SK-N-SH (cell line): ENCODE results near the gene SPATA6. TPM values are rescaled to one million over a fixed set of nuclear protein-coding genes. Genes with fewer than 3 reads are reported as not detected.

Experiments
- CTCF ChIA-PET: fragments of 300-600, 350-600 bp; formaldehyde crosslinking; extraction: SDS; loops from one replicate; lab custom pipeline; 2021; lab: Yijun Ruan, JAX
- POLR2A ChIA-PET: fragments of 350-600 bp; sonication (Branson Sonifier 250); formaldehyde crosslinking; extraction: SDS; loops from one replicate; lab custom pipeline; 2020; ENCODE audit warnings: antibody characterized with exemption, inconsistent platforms; lab: Yijun Ruan, JAX
- DNase-seq: peaks from one replicate; pipeline ENCODE4 v3.0.0; 2012
- H2AFZ ChIP-seq: fragments of 200-600 bp; sonication (generic); 2 replicates; pipeline ENCODE4 v1.8.1; 2016; ENCODE audit warnings: antibody characterized with exemption, mild to moderate bottlenecking, low read depth
- H3F3A ChIP-seq: fragments of 200-600 bp; sonication (generic); replicated peaks from 2 replicates; pipeline ENCODE3; 2016; ENCODE audit warnings: antibody characterized with exemption, mild to moderate bottlenecking; ENCODE audit not compliant: insufficient read depth
- H3K27ac ChIP-seq, 2 experiments: fragments of 200-500 bp in 1 of 2; fragments of 200-600 bp in 1 of 2; sonication (Bioruptor generic) in 1 of 2; sonication (generic), shearing (Covaris generic) in 1 of 2; 2 replicates each; pipeline versions ENCODE4 v1.5.1 to v1.6.1; 2014 to 2016; ENCODE audit warnings: low read depth in 2 of 2, inconsistent platforms in 1 of 2, low read length in 1 of 2, mild to moderate bottlenecking in 1 of 2, mixed read lengths in 1 of 2
- H3K27me3 ChIP-seq: fragments of 200-600 bp; sonication (generic), shearing (Covaris generic); 2 replicates; pipeline ENCODE4 v1.6.1; 2016; ENCODE audit warnings: mixed run types; ENCODE audit not compliant: insufficient read depth
- H3K36me3 ChIP-seq, 2 experiments: fragments of 200-500 bp in 1 of 2; fragments of 200-600 bp in 1 of 2; sonication (Bioruptor generic) in 1 of 2; sonication (generic) in 1 of 2; replicated peaks in 1 of 2; 2 replicates each; pipeline versions ENCODE3 to v1.5.1; 2014 to 2016; ENCODE audit warnings: low read length in 1 of 2, mild to moderate bottlenecking in 1 of 2; ENCODE audit not compliant: insufficient read depth in 2 of 2, control insufficient read depth in 1 of 2
- H3K4me1 ChIP-seq, 2 experiments: fragments of 200-500 bp in 1 of 2; fragments of 200-600 bp in 1 of 2; sonication (Bioruptor generic) in 1 of 2; sonication (generic), shearing (Covaris generic) in 1 of 2; 2 replicates each; pipeline versions ENCODE4 v1.5.1 to v1.6.1; 2014 to 2016; ENCODE audit warnings: low read depth in 1 of 2, low read length in 1 of 2, mixed run types in 1 of 2; ENCODE audit not compliant: insufficient read depth in 2 of 2, control insufficient read depth in 1 of 2
- H3K4me2 ChIP-seq: fragments of 200-600 bp; sonication (generic), shearing (Covaris generic); 2 replicates; pipeline ENCODE4 v1.6.1; 2017; ENCODE audit warnings: mixed run types
- H3K4me3 ChIP-seq, 2 experiments: fragments of 200-500 bp in 1 of 2; fragments of 200-600 bp in 1 of 2; sonication (Bioruptor generic) in 1 of 2; sonication (generic), shearing (Covaris generic) in 1 of 2; 2 replicates each; pipeline versions ENCODE4 v1.5.1 to v1.8.1; 2014 to 2016; ENCODE audit warnings: low read depth in 2 of 2, inconsistent platforms in 1 of 2, low read length in 1 of 2, mild to moderate bottlenecking in 1 of 2, mixed read lengths in 1 of 2, moderate library complexity in 1 of 2
- H3K79me2 ChIP-seq: fragments of 200-600 bp; sonication (generic); 2 replicates; pipeline ENCODE4 v1.8.1; 2017; ENCODE audit warnings: mild to moderate bottlenecking; ENCODE audit not compliant: insufficient read depth
- H3K9ac ChIP-seq: fragments of 200-600 bp; sonication (generic); 2 replicates; pipeline ENCODE4 v1.6.1; 2017; ENCODE audit warnings: mixed run types
- H3K9me2 ChIP-seq: fragments of 200-600 bp; sonication (generic); 2 replicates; pipeline ENCODE4 v1.6.1; 2017; ENCODE audit warnings: mixed run types
- H3K9me3 ChIP-seq: fragments of 200-600 bp; sonication (generic); 2 replicates; pipeline ENCODE4 v1.6.1; 2017; ENCODE audit warnings: mixed run types, mild to moderate bottlenecking, moderate library complexity
- H4K20me1 ChIP-seq: fragments of 200-600 bp; sonication (generic); 2 replicates; pipeline ENCODE4 v1.6.1; 2017; ENCODE audit warnings: mild to moderate bottlenecking, mixed run types; ENCODE audit not compliant: insufficient read depth
- ELF1 ChIP-seq: IDR thresholded peaks from 2 replicates; pipeline ENCODE4 v1.4.0; 2012
- EZH2phosphoT487 ChIP-seq: fragments of 200-600 bp; sonication (generic); IDR thresholded peaks from 2 replicates; pipeline ENCODE4 v1.6.1; 2017; ENCODE audit warnings: low read depth, mixed run types, mild to moderate bottlenecking, antibody characterized with exemption, moderate library complexity, borderline replicate concordance
- FOSL2 ChIP-seq: IDR thresholded peaks from 2 replicates; pipeline ENCODE4 v1.4.0; 2012; ENCODE audit warnings: low read depth, mild to moderate bottlenecking, moderate library complexity, borderline replicate concordance
- FOXJ3 ChIP-seq: sonication (generic); formaldehyde crosslinking; IDR thresholded peaks from 2 replicates; pipeline ENCODE4 v1.5.1; 2020; ENCODE audit warnings: mild to moderate bottlenecking, missing genetic modification reagents
- FOXM1 ChIP-seq: IDR thresholded peaks from 2 replicates; pipeline ENCODE4 v1.4.0; 2012; ENCODE audit warnings: low read depth, mild to moderate bottlenecking
- GABPA ChIP-seq: IDR thresholded peaks from 2 replicates; pipeline ENCODE4 v1.4.0; 2012; ENCODE audit warnings: low read depth, mild to moderate bottlenecking
- MXI1 ChIP-seq: IDR thresholded peaks from 2 replicates; pipeline ENCODE4 v1.6.1; 2012; ENCODE audit warnings: mild to moderate bottlenecking, low read depth, low read length, improper control_type of control experiment
- NFIC ChIP-seq: IDR thresholded peaks from 2 replicates; pipeline ENCODE4 v1.4.0; 2012; ENCODE audit warnings: borderline replicate concordance
- NRF1 ChIP-seq: IDR thresholded peaks from 2 replicates; pipeline ENCODE4 v1.6.1; 2012; ENCODE audit warnings: low read depth, mild to moderate bottlenecking, low read length
- RCOR1 ChIP-seq: fragments of 150-350 bp; IDR thresholded peaks from 2 replicates; pipeline ENCODE4 v1.6.1; 2017; ENCODE audit warnings: antibody characterized with exemption, low read length
- SMC3 ChIP-seq: IDR thresholded peaks from 2 replicates; pipeline ENCODE4 v1.6.1; 2012; ENCODE audit warnings: low read depth, low read length, improper control_type of control experiment
- TEAD4 ChIP-seq: IDR thresholded peaks from 2 replicates; pipeline ENCODE4 v1.4.0; 2012; ENCODE audit warnings: mild to moderate bottlenecking, borderline replicate concordance; ENCODE audit not compliant: insufficient read depth
- YY1 ChIP-seq: IDR thresholded peaks from 2 replicates; pipeline ENCODE4 v1.4.0; 2012; ENCODE audit warnings: low read depth, mild to moderate bottlenecking
- WGBS: methylation state at CpG from one replicate; pipeline ENCODE4 v1.1.6; 2017; ENCODE audit warnings: low lambda C conversion rate; 5-methylcytosine and 5-hydroxymethylcytosine counted together
- polyA plus RNA-seq, 3 experiments: library from polyadenylated mRNA; depleted of rRNA; stranded (reverse); fragments of >200 nt; gene quantifications; 2 replicates each; pipeline ENCODE4 v1.2.3, GENCODE V29; 2012
- TF ChIP-seq, protein P1 (sequence below): fragments of 200-600 bp; sonication (generic); IDR thresholded peaks from 2 replicates; pipeline ENCODE4 v1.6.1; 2017; ENCODE audit warnings: antibody characterized with exemption, mild to moderate bottlenecking, moderate library complexity
- TF ChIP-seq, protein P2 (sequence below): IDR thresholded peaks from 2 replicates; pipeline ENCODE4 v1.6.1; 2012; ENCODE audit warnings: mild to moderate bottlenecking, low read depth, low read length, moderate library complexity
- TF ChIP-seq, protein P3 (sequence below): fragments of 150-350 bp; IDR thresholded peaks from 2 replicates; pipeline ENCODE4 v1.6.1; 2017; ENCODE audit warnings: antibody characterized with exemption, low read length, low read depth, borderline replicate concordance
- TF ChIP-seq, protein P4 (sequence below): IDR thresholded peaks from 2 replicates; pipeline ENCODE4 v1.4.0; 2012; ENCODE audit warnings: low read depth
- TF ChIP-seq, protein P5 (sequence below): IDR thresholded peaks from 2 replicates; pipeline ENCODE4 v1.4.0; 2012; ENCODE audit warnings: low read depth, borderline replicate concordance

SPATA6 gene
- polyA plus RNA-seq, 1 of the 3 experiments (the other 2 are of a cell fraction), result 2.4 TPM

DNA sequence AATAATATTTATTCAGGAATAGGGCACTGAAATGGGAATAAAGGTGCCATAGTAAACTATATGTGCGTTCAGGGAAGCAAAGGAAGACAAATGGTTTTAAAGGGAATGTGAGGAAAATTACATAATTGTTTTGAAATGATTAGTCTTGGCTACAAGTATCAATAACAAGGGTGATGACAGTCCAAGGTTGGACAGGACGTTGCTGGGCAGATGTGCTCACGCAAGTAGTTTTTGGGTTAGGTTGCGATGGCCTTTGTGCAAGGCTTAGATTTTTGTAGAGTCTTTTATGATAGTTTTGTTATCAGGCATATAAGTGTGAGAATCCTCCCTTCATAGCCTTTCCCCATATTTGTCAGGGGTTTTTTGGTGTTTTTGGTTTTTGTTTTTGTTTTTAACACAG, 57.0 kb downstream of the SPATA6 start:
- 91% methylated on average over 4 of the region's 4 CpGs for WGBS
- TF ChIP-seq EZH2phosphoT487 (no peak), FOXM1 (no peak), YY1 (no peak)
- TF ChIP-seq, protein P1, sequence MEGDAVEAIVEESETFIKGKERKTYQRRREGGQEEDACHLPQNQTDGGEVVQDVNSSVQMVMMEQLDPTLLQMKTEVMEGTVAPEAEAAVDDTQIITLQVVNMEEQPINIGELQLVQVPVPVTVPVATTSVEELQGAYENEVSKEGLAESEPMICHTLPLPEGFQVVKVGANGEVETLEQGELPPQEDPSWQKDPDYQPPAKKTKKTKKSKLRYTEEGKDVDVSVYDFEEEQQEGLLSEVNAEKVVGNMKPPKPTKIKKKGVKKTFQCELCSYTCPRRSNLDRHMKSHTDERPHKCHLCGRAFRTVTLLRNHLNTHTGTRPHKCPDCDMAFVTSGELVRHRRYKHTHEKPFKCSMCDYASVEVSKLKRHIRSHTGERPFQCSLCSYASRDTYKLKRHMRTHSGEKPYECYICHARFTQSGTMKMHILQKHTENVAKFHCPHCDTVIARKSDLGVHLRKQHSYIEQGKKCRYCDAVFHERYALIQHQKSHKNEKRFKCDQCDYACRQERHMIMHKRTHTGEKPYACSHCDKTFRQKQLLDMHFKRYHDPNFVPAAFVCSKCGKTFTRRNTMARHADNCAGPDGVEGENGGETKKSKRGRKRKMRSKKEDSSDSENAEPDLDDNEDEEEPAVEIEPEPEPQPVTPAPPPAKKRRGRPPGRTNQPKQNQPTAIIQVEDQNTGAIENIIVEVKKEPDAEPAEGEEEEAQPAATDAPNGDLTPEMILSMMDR, result no peak

DNA sequence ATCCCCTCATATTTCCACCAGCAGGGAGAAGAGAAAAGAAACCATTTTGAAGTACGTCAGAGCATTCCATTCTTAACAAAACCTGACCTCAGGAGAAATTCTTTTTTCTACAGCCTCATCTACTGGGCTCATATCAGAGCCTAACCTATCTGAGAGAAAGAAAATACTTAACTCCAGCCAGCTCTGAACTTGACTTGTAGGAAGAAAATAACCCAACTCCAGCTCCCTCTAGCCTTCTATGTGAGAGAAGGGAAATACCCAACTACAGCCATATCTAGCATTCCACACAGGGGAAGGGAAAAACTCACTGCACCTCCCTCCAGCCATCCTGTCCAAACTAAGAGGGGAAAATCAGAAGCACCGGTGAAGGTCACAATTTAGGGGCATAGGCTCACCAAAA, 57.7 kb downstream of the SPATA6 start:
- CTCF ChIA-PET, result interaction anchor here (0.6 kb wide), 1 partner anchor 40 kb away, joined by 3 read pairs; no protein-coding TSS in a partner anchor
- Histone ChIP-seq H4K20me1 (no peaks in the 10 kb centered on the region), H3K27me3 (no peaks in the 10 kb centered on the region), H3K27ac (no peak overlapping the region), H3K9me2 (no peaks in the 10 kb centered on the region), H3K4me2 (no peak overlapping the region), H3K4me1 (no peaks in the 10 kb centered on the region; a peak in 1 of 4 replicates), H3K36me3 (no peaks in the 10 kb centered on the region), H3K79me2 (no peaks in the 10 kb centered on the region; the same call in 1 of the 2 replicates), H3K9ac (no peak overlapping the region), H3K9me3 (no peaks in the 10 kb centered on the region), H2AFZ (no peak overlapping the region), H3F3A (no peaks in the 10 kb centered on the region), H3K4me3 (no peak overlapping the region)
- POLR2A ChIA-PET, result no interaction called here
- no peak for DNase-seq
- 81% methylated on average over 2 of the region's 2 CpGs for WGBS
- TF ChIP-seq GABPA (no peak), TEAD4 (no peak), FOXJ3 (CRISPR knock-in tag) (no peak), ELF1 (no peak), NFIC (no peak), NRF1 (no peak), FOSL2 (no peak), RCOR1 (no peak), SMC3 (no peak), MXI1 (no peak)
- TF ChIP-seq, protein P2, sequence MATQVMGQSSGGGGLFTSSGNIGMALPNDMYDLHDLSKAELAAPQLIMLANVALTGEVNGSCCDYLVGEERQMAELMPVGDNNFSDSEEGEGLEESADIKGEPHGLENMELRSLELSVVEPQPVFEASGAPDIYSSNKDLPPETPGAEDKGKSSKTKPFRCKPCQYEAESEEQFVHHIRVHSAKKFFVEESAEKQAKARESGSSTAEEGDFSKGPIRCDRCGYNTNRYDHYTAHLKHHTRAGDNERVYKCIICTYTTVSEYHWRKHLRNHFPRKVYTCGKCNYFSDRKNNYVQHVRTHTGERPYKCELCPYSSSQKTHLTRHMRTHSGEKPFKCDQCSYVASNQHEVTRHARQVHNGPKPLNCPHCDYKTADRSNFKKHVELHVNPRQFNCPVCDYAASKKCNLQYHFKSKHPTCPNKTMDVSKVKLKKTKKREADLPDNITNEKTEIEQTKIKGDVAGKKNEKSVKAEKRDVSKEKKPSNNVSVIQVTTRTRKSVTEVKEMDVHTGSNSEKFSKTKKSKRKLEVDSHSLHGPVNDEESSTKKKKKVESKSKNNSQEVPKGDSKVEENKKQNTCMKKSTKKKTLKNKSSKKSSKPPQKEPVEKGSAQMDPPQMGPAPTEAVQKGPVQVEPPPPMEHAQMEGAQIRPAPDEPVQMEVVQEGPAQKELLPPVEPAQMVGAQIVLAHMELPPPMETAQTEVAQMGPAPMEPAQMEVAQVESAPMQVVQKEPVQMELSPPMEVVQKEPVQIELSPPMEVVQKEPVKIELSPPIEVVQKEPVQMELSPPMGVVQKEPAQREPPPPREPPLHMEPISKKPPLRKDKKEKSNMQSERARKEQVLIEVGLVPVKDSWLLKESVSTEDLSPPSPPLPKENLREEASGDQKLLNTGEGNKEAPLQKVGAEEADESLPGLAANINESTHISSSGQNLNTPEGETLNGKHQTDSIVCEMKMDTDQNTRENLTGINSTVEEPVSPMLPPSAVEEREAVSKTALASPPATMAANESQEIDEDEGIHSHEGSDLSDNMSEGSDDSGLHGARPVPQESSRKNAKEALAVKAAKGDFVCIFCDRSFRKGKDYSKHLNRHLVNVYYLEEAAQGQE, result no peak
- TF ChIP-seq, protein P3, sequence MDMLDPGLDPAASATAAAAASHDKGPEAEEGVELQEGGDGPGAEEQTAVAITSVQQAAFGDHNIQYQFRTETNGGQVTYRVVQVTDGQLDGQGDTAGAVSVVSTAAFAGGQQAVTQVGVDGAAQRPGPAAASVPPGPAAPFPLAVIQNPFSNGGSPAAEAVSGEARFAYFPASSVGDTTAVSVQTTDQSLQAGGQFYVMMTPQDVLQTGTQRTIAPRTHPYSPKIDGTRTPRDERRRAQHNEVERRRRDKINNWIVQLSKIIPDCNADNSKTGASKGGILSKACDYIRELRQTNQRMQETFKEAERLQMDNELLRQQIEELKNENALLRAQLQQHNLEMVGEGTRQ, result no peak
- TF ChIP-seq, protein P4, sequence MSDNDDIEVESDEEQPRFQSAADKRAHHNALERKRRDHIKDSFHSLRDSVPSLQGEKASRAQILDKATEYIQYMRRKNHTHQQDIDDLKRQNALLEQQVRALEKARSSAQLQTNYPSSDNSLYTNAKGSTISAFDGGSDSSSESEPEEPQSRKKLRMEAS, result no peak
- TF ChIP-seq, protein P5, sequence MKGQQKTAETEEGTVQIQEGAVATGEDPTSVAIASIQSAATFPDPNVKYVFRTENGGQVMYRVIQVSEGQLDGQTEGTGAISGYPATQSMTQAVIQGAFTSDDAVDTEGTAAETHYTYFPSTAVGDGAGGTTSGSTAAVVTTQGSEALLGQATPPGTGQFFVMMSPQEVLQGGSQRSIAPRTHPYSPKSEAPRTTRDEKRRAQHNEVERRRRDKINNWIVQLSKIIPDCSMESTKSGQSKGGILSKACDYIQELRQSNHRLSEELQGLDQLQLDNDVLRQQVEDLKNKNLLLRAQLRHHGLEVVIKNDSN, result no peak
- TF ChIP-seq, protein P1, result no peak

More for the DNA sequence above, 57.0 kb downstream of the SPATA6 start:
- Histone ChIP-seq H3K79me2 (no peaks in the 10 kb centered on the region; the same call in 1 of the 2 replicates), H3K4me3 (no peak overlapping the region), H2AFZ (no peak overlapping the region), H4K20me1 (no peaks in the 10 kb centered on the region), H3K9me3 (no peaks in the 10 kb centered on the region), H3K4me1 (no peaks in the 10 kb centered on the region; a peak in 1 of 4 replicates), H3K9me2 (no peaks in the 10 kb centered on the region), H3K9ac (no peak overlapping the region), H3F3A (no peaks in the 10 kb centered on the region), H3K36me3 (no peaks in the 10 kb centered on the region), H3K4me2 (no peak overlapping the region), H3K27ac (no peak overlapping the region), H3K27me3 (no peaks in the 10 kb centered on the region)
- ChIA-PET POLR2A (no interaction called here), CTCF (no interaction called here)
- DNase-seq, result no peak
